Measurements from ENCODE around the gene CHD3.

The CHD3 gene

GRCh38 chr17:7909089-7909488 is 20.5 kb downstream of the CHD3 start:
- TF ChIP-seq CTCF (IDR thresholded peaks at IDR 0.05; ENCODE audit: insufficient read depth, low read length) (no peak), POLR2AphosphoS5 (IDR thresholded peaks at IDR 0.05; ENCODE audit: low read depth) (no peak), REST (IDR thresholded peaks at IDR 0.05; ENCODE audit: insufficient replicate concordance, low read depth) (no peak), GABPA (IDR thresholded peaks at IDR 0.05; ENCODE audit: low read depth) (no peak), SPI1 (IDR thresholded peaks at IDR 0.05; ENCODE audit: borderline replicate concordance, low read depth) (no peak)
- Histone ChIP-seq H3K4me3 (replicated peaks; ENCODE audit: insufficient read depth, low read length) (no peak overlapping the region), H3K27me3 (ENCODE audit: insufficient read depth, poor library complexity, severe bottlenecking) (no peaks in the 10 kb centered on the region), H3K27ac (replicated peaks) (no peak overlapping the region)
- no peak for DNase-seq (ENCODE audit: low read depth in 1 of 2, low spot score in 1 of 2)

GRCh38 chr17:7910281-7910680 is 21.7 kb downstream of the CHD3 start:
- H3K4me3 ChIP-seq (replicated peaks; ENCODE audit: insufficient read depth, low read length): no peak overlapping the region
- TF ChIP-seq CTCF (IDR thresholded peaks at IDR 0.05; ENCODE audit: insufficient read depth, low read length) (no peak), REST (IDR thresholded peaks at IDR 0.05; ENCODE audit: insufficient replicate concordance, low read depth) (no peak), SPI1 (IDR thresholded peaks at IDR 0.05; ENCODE audit: borderline replicate concordance, low read depth) (no peak), POLR2AphosphoS5 (IDR thresholded peaks at IDR 0.05; ENCODE audit: low read depth) (no peak)
- no peak overlapping the region for H3K27ac ChIP-seq (replicated peaks)
- no peak for DNase-seq (ENCODE audit: low read depth in 1 of 2, low spot score in 1 of 2)
- H3K27me3 ChIP-seq (ENCODE audit: insufficient read depth, poor library complexity, severe bottlenecking): no peaks in the 10 kb centered on the region

- peak in 1 of 2 experiments; percentile 7 for DNase-seq (ENCODE audit: low read depth in 1 of 2, low spot score in 1 of 2)
- TF ChIP-seq SPI1 (IDR thresholded peaks at IDR 0.05; ENCODE audit: borderline replicate concordance, low read depth) (no peak), REST (IDR thresholded peaks at IDR 0.05; ENCODE audit: insufficient replicate concordance, low read depth) (no peak), CTCF (IDR thresholded peaks at IDR 0.05; ENCODE audit: insufficient read depth, low read length) (no peak), GABPA (IDR thresholded peaks at IDR 0.05; ENCODE audit: low read depth) (no peak), POLR2AphosphoS5 (IDR thresholded peaks at IDR 0.05; ENCODE audit: low read depth) (no peak)
- no peak overlapping the region; the same call in 1 of the 2 replicates for H3K27ac ChIP-seq (replicated peaks)
- no peak overlapping the region for H3K4me3 ChIP-seq (replicated peaks; ENCODE audit: insufficient read depth, low read length)
- H3K27me3 ChIP-seq (ENCODE audit: insufficient read depth, poor library complexity, severe bottlenecking): no peaks in the 10 kb centered on the region
Measured at GRCh38 chr17:7910711-7911110, 22.1 kb downstream of the CHD3 start.

Measured in HL-60 (cell line).